ENCODE data around the gene HSPA4.

The HSPA4 gene

GRCh38 chr5:133106761-133107572 is 55.2 kb downstream of the HSPA4 start:
- no peak for TF ChIP-seq FOXM1 (IDR thresholded peaks at IDR 0.05; ENCODE audit: borderline replicate concordance, low read depth)
- no peak for TF ChIP-seq EP300 (IDR thresholded peaks at IDR 0.05; ENCODE audit: borderline replicate concordance)
- no peak for TF ChIP-seq EGR1 (IDR thresholded peaks at IDR 0.05)
- TF ChIP-seq REST (IDR thresholded peaks at IDR 0.05; ENCODE audit: low read depth), result no peak
- TF ChIP-seq CREB1 (IDR thresholded peaks at IDR 0.05; ENCODE audit: low read depth), result no peak
- TF ChIP-seq CEBPB (IDR thresholded peaks at IDR 0.05), result no peak
- TF ChIP-seq YY1 (IDR thresholded peaks at IDR 0.05; ENCODE audit: low read depth), result no peak
- TF ChIP-seq, protein P1, sequence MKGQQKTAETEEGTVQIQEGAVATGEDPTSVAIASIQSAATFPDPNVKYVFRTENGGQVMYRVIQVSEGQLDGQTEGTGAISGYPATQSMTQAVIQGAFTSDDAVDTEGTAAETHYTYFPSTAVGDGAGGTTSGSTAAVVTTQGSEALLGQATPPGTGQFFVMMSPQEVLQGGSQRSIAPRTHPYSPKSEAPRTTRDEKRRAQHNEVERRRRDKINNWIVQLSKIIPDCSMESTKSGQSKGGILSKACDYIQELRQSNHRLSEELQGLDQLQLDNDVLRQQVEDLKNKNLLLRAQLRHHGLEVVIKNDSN (IDR thresholded peaks at IDR 0.05), result no peak
- no peak for TF ChIP-seq TEAD4 (IDR thresholded peaks at IDR 0.05)
- TF ChIP-seq NFIC (IDR thresholded peaks at IDR 0.05), result no peak
- no peak for TF ChIP-seq TCF12 (IDR thresholded peaks at IDR 0.05; ENCODE audit: low read depth)
- TF ChIP-seq MAX (IDR thresholded peaks at IDR 0.05), result no peak
- no peak for TF ChIP-seq TAF1 (IDR thresholded peaks at IDR 0.05; ENCODE audit: low read depth)
- no peak for TF ChIP-seq RAD21 (IDR thresholded peaks at IDR 0.05; ENCODE audit: low read depth)
- TF ChIP-seq ZBTB7A (IDR thresholded peaks at IDR 0.05; ENCODE audit: low read depth), result no peak

- TF ChIP-seq EGR1 (IDR thresholded peaks at IDR 0.05), result no peak
- TF ChIP-seq, protein P1 (IDR thresholded peaks at IDR 0.05), result no peak
These were observed 56.7 kb downstream of the HSPA4 start for GRCh38 chr5:133108481-133108921.

GRCh38 chr5:133109655-133110483 is 58.1 kb downstream of the HSPA4 start:
- TF ChIP-seq EP300 (IDR thresholded peaks at IDR 0.05; ENCODE audit: borderline replicate concordance) (no peak), TAF1 (IDR thresholded peaks at IDR 0.05; ENCODE audit: low read depth) (no peak), FOXM1 (IDR thresholded peaks at IDR 0.05; ENCODE audit: borderline replicate concordance, low read depth) (no peak), CREB1 (IDR thresholded peaks at IDR 0.05; ENCODE audit: low read depth) (no peak), EGR1 (IDR thresholded peaks at IDR 0.05) (no peak), YY1 (IDR thresholded peaks at IDR 0.05; ENCODE audit: low read depth) (no peak)
- TF ChIP-seq, protein P1 (IDR thresholded peaks at IDR 0.05), result no peak

- TF ChIP-seq CREB1 (IDR thresholded peaks at IDR 0.05; ENCODE audit: low read depth) (no peak), FOXM1 (IDR thresholded peaks at IDR 0.05; ENCODE audit: borderline replicate concordance, low read depth) (no peak), REST (IDR thresholded peaks at IDR 0.05; ENCODE audit: low read depth) (no peak), EGR1 (IDR thresholded peaks at IDR 0.05) (no peak), ZBTB7A (IDR thresholded peaks at IDR 0.05; ENCODE audit: low read depth) (no peak), NFIC (IDR thresholded peaks at IDR 0.05) (no peak), EP300 (IDR thresholded peaks at IDR 0.05; ENCODE audit: borderline replicate concordance) (no peak)
These were observed 58.9 kb downstream of the HSPA4 start for GRCh38 chr5:133110709-133111108.

- TF ChIP-seq EP300 (IDR thresholded peaks at IDR 0.05; ENCODE audit: borderline replicate concordance) (no peak), TAF1 (IDR thresholded peaks at IDR 0.05; ENCODE audit: low read depth) (no peak), EGR1 (IDR thresholded peaks at IDR 0.05) (no peak), ZBTB7A (IDR thresholded peaks at IDR 0.05; ENCODE audit: low read depth) (no peak), RAD21 (IDR thresholded peaks at IDR 0.05; ENCODE audit: low read depth) (peak; percentile 98), TEAD4 (IDR thresholded peaks at IDR 0.05) (no peak)
- TF ChIP-seq, protein P1 (IDR thresholded peaks at IDR 0.05), result no peak
These were observed 59.5 kb downstream of the HSPA4 start for GRCh38 chr5:133111299-133111698.
